ENCODE results near the gene MARK3. TPM values are rescaled to one million over a fixed set of nuclear protein-coding genes. Genes with fewer than 3 reads are reported as not detected.
A peak's percentile ranks its signal among the peaks of the same experiment; 100 is the strongest.

The MARK3 gene
- total RNA-seq, 2 donors from 2014 or later, result 121 to 136 TPM

DNA sequence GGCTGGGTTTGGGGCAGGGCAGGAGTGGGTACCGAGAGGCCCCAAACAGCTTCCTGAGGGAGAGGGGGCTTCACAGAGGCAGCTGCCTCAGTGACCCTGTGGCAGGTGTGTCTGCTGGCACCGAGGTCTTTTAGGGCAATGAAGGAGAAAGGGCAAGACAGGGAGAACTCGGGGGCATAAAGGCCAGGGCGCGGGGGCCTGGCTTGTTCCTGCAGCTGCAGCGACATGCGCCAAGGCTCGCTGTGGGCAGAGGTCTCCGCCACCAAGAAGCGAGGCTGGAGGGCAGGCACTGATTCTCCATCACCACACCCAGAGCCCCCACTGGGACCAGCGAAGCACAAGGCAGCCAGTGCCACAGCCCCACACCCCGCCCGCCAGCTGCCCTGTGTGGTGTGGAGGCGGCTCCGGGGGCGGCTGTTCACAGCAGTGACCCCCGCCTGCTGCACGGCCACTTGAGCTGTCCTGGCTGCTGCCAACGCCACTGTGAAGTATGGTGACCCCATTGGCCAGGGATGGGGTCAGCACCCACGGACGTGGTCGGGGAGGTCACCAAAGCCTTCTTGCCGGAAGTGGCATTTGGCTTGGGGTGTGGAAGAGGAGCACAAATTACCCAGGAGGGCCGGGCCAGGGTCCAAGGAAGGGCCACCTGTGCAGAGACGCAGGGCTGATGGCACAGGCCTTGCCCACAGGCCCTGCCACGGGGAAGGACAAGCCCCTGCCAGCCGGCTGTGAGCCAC is 160.9 kb downstream of the MARK3 start:
- no peaks in the 10 kb centered on the region for H3K9me3 ChIP-seq (ENCODE audit: control insufficient read depth, low read length, poor library complexity, severe bottlenecking)
- no peak for DNase-seq
- no peak for ATAC-seq
- no peak overlapping the region for H3K27ac Mint-ChIP-seq
- H3K36me3 Mint-ChIP-seq (ENCODE audit: low read depth), result no peaks in the 10 kb centered on the region
- H3K27me3 Mint-ChIP-seq, result no peaks in the 10 kb centered on the region
- H3K4me1 Mint-ChIP-seq, result peaks cover 2% of the 10 kb centered on the region
- no peak overlapping the region for H3K4me3 Mint-ChIP-seq

DNA sequence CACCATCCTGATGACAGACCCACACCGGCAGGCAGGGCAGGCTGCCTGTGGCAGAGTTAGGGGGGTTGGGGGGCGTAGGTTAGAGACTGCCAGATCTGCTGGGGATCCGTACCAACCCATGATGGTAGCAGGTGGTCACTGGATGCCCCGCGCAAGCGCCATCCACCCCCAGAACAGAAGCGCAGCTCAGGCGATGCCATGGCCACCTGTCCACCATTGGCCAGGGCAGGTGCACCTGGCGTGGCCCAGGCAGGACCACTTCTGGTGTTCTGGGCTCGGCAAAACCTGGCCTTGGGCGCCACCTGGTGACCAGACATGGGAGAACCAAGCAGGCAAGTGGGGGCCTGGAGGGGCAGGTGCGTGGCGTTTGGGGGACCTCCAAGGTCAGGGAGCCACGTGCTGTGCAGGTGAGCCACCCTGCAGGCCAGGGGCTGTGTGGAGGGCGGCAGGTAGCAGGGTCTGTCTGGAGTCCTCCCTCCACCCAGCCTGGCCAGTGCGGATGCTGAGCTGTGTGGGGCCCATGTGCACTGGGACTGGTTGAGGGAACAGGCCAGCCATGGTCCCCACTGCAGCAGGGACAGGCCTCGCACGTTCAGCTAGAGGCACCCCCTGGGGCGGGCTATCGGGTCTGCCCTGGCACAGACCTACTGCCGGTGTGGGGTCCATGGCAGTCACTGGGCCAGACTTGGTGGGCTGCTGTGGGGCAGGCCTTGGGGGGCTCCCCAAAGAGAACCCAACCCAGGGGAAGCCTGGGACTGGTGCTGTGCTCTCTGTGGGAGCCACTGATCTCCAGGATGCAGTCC is 161.6 kb downstream of the MARK3 start:
- DNase-seq, result peak; percentile 64 to 74 (median 71)
- H3K9me3 ChIP-seq (ENCODE audit: control insufficient read depth, low read length, poor library complexity, severe bottlenecking), result no peaks in the 10 kb centered on the region

DNA sequence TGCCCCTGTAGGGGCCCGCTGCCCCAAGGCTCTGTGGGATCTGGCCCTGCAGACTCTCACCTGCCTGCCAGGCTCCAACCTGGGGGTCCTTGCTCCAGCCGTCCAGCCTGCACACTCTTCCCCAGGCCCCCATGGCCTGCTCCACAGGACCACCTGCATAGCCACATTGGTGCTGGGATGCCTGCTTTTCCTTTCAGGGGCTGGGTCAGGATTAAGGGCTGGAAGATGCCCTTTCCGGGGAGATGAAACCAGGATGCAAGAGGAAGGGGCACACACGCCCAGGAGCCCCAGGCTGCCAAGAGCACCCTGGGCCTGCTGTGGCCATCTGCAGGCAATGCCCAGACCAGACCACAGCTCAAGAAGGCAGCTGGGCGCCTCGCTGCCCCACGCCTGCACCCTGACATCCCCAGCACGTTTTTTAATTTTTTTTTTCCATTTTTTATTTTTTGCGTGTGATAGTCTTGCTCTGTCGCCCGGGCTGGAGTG is 162.3 kb downstream of the MARK3 start:
- no peak overlapping the region for H3K4me3 Mint-ChIP-seq
- ATAC-seq, result no peak
- H3K27ac Mint-ChIP-seq, result no peak overlapping the region
- peaks cover 5% of the 10 kb centered on the region for H3K4me1 Mint-ChIP-seq
- DNase-seq, result no peak
- H3K27me3 Mint-ChIP-seq, result no peaks in the 10 kb centered on the region
- H3K36me3 Mint-ChIP-seq (ENCODE audit: low read depth), result no peaks in the 10 kb centered on the region
- no peaks in the 10 kb centered on the region for H3K9me3 ChIP-seq (ENCODE audit: control insufficient read depth, low read length, poor library complexity, severe bottlenecking)

More for the DNA sequence above, 161.6 kb downstream of the MARK3 start:
- H3K4me3 Mint-ChIP-seq, result no peak overlapping the region
- no peak overlapping the region for H3K27ac Mint-ChIP-seq
- ATAC-seq, result peak; percentile 78
- H3K36me3 Mint-ChIP-seq (ENCODE audit: low read depth), result no peaks in the 10 kb centered on the region
- no peaks in the 10 kb centered on the region for H3K27me3 Mint-ChIP-seq
- peaks cover 5% of the 10 kb centered on the region for H3K4me1 Mint-ChIP-seq

DNA sequence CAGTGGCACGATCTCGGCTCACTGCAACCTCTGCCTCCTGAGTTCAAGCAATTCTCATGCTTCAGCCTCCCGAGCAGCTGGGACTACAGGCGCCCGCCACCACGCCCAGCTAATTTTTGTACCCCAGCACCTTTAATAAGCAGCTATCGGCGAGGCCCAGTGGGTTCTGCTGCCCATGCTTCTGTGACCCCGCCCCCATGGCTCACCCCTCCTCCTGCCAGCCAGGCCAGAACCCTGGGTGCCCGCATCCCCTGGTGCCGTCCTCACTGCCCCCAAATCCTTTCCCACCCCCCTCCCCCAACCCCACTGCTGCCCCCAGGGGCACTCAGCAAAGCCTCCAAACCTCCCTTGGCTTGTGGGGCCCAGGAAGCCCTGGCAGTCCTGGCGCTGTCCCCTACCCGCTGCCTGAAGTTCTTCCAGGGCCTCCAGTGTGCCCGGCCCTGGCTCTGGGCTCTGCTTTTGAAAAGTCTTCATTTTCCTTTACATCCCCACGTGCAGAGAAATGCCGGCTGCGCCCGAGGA is 162.8 kb downstream of the MARK3 start:
- Mint-ChIP-seq H3K27ac (no peak overlapping the region), H3K4me3 (no peak overlapping the region), H3K27me3 (no peaks in the 10 kb centered on the region), H3K36me3 (ENCODE audit: low read depth) (no peaks in the 10 kb centered on the region), H3K4me1 (peaks cover 5% of the 10 kb centered on the region)
- DNase-seq (no peak), ATAC-seq (no peak)
- no peaks in the 10 kb centered on the region for H3K9me3 ChIP-seq (ENCODE audit: control insufficient read depth, low read length, poor library complexity, severe bottlenecking)

DNA sequence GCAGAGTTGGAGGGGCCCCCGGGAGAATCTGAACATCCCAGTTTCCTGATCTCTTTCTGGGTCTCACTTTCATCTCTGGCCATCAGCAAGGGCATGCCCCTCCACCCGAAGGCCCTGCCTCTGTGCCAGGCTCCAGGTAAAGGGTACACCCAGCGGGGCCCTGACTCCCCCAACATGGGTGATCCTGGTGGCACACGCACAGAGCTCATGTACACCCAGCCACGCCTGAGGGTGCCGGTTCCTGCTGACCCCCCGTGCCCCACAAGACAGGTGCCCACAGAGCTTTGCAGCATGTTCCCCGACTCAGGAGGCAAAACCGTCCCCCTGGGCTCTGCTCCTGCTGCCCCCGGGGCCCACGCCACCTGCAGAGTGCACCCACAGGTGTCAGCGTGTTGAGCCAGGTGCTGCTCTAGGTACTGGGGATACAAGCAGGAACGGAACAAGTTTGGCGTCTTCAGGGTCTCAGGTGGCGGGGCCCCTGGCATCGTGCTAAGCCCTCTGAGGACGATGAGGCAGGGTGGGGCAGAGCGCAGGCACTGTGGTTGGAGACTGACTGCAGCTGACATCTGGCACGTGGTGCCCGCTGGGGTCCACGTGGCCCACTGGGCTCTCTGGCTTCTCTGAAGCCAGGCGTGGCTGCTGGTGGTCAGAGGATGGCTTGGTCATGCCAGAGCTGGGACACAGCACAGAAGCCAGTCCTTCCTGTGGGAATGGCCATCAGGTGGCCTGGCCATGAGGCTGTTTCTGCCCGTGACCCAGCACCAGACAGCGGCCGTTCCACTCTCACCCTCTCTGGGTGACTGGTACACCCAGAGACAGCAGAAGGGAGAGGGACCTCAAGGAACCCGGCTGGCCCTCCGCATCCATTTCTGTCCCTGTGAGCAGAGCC is 163.5 kb downstream of the MARK3 start:
- H3K4me3 Mint-ChIP-seq, result no peak overlapping the region
- no peak for DNase-seq
- H3K27ac Mint-ChIP-seq, result no peak overlapping the region

GRCh38 chr14:103549361-103550311 is 164.4 kb downstream of the MARK3 start:
- Mint-ChIP-seq H3K4me1 (peaks cover 5% of the 10 kb centered on the region), H3K27ac (no peak overlapping the region), H3K27me3 (no peaks in the 10 kb centered on the region), H3K4me3 (no peak overlapping the region), H3K36me3 (ENCODE audit: low read depth) (no peaks in the 10 kb centered on the region)
- H3K9me3 ChIP-seq (ENCODE audit: control insufficient read depth, low read length, poor library complexity, severe bottlenecking), result no peaks in the 10 kb centered on the region
- ATAC-seq (no peak), DNase-seq (no peak)

More for the DNA sequence above, 163.5 kb downstream of the MARK3 start:
- no peak for ATAC-seq
- no peaks in the 10 kb centered on the region for H3K9me3 ChIP-seq (ENCODE audit: control insufficient read depth, low read length, poor library complexity, severe bottlenecking)
- Mint-ChIP-seq H3K4me1 (peaks cover 5% of the 10 kb centered on the region), H3K27me3 (no peaks in the 10 kb centered on the region), H3K36me3 (ENCODE audit: low read depth) (no peaks in the 10 kb centered on the region)

DNA sequence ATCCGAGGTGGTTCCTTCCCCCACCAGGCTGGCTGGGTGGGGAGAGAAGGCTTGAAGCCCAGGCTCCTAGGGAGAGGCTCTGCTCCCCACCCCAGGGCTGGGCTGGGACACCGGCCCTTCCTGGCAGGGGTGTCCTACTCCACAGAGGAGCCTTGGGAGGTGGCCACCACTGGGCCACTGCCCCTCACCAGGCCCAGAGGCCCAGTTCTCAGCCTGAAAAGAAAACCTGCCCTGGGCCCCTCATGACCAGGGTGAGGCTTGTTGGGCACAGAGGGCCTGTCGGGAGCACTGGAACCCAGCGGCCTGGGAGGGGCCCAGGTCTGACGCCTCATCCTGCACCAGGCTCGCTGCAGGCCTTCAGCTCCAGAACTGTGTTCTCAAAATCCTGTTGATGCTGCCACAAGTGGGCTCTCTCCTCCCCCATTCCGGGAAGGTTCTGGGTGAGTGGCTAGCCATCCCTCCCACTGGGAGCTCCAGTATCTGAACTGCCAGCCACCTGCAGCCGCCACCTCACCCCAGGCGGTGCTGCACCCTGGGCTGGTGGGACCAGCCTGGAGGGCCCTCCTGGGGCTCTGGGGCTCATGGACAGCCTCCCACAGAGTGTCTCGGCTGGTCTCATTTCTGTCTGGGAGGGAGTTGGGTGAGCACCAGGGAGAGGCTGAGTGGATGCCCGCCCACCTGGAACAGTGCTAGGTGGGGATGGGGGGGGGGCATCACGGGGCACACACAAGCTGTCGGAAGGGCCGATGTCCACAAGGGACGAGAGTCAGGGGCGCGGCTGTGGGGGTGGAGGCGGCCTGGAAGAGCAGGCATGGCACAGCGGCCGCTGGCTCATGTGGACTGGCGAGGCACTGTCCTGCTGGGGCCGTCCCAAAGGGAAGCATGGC is 165.5 kb downstream of the MARK3 start:
- ATAC-seq (no peak), DNase-seq (no peak)
- no peak overlapping the region for H3K4me3 Mint-ChIP-seq
- no peaks in the 10 kb centered on the region for H3K36me3 Mint-ChIP-seq (ENCODE audit: low read depth)
- H3K27me3 Mint-ChIP-seq, result no peaks in the 10 kb centered on the region
- H3K4me1 Mint-ChIP-seq, result peaks cover 13% of the 10 kb centered on the region
- H3K27ac Mint-ChIP-seq, result no peak overlapping the region
- H3K9me3 ChIP-seq (ENCODE audit: control insufficient read depth, low read length, poor library complexity, severe bottlenecking), result no peaks in the 10 kb centered on the region

DNA sequence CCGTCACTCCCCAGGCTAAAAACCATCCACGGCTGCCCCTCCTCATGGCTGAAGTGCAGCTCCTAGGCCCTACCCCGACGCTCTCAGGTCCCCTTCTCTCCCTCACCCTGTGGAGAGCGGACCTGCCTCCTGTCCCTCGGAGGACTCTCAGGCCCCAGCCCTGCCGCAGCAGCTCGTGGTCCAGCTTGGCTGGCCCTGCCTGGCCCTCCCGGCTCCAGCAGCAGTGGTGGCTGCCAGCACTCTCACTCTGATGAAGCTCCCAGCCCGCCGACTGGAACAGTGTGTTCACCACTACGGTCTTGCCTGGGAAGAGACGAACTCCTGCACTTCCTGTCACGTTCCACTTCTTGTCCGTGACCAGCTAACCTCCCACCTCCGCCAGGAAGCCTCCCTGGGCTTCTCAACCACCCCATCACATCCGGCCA is 166.1 kb downstream of the MARK3 start:
- DNase-seq (no peak), ATAC-seq (no peak)
- no peak overlapping the region for H3K4me3 Mint-ChIP-seq
- no peak overlapping the region for H3K27ac Mint-ChIP-seq
- H3K9me3 ChIP-seq (ENCODE audit: control insufficient read depth, low read length, poor library complexity, severe bottlenecking), result no peaks in the 10 kb centered on the region
- no peaks in the 10 kb centered on the region for H3K36me3 Mint-ChIP-seq (ENCODE audit: low read depth)
- peaks cover 11% of the 10 kb centered on the region for H3K4me1 Mint-ChIP-seq
- no peaks in the 10 kb centered on the region for H3K27me3 Mint-ChIP-seq

DNA sequence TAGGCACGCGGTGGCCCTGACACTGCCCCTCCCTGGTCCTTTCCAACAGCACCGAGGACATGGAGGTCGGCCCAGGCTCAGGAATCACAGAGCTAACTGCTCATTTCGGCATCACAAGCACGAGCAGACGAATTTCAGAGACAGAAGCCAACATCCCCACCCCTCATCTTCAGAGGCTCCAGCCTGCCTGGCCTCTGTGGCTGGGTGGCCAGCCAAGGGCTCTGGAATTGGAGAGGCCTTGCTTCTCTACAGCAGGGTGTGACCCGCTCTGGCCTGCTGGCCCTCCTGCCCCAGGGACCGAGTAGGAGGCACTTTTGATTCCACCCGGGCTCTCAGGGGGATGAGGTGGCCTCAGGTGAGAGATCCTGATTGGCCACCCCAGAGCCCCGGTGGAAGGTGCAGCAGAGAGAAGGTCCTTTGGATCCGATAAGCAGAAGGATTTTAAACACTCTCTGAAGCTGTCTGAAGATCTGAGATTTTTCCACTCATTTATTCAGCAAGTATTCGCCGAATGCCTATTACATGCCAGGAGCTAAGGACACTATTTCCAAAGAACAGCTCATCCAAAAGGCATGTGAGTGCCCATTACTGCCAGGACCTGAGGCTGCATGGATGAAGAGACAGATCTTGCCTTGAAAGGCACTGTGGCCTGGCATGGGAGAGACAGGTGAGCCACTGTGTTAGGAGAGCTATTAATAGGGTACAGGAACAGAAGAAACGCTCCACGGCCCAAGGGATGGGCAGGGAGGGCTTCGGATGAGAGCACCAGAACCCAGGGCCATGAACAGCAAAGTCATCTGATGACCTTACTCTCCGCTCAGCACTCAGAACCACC is 167.0 kb downstream of the MARK3 start:
- no peaks in the 10 kb centered on the region for H3K9me3 ChIP-seq (ENCODE audit: control insufficient read depth, low read length, poor library complexity, severe bottlenecking)
- Mint-ChIP-seq H3K27ac (no peak overlapping the region), H3K4me3 (no peak overlapping the region), H3K4me1 (peaks cover 13% of the 10 kb centered on the region), H3K36me3 (ENCODE audit: low read depth) (no peaks in the 10 kb centered on the region), H3K27me3 (no peaks in the 10 kb centered on the region)
- ATAC-seq (no peak), DNase-seq (no peak)

GRCh38 chr14:103552846-103553210 is 167.6 kb downstream of the MARK3 start:
- Mint-ChIP-seq H3K27ac (no peak overlapping the region), H3K27me3 (no peaks in the 10 kb centered on the region), H3K36me3 (ENCODE audit: low read depth) (no peaks in the 10 kb centered on the region), H3K4me1 (peaks cover 17% of the 10 kb centered on the region), H3K4me3 (no peak overlapping the region)
- DNase-seq, result no peak
- H3K9me3 ChIP-seq (ENCODE audit: control insufficient read depth, low read length, poor library complexity, severe bottlenecking), result no peaks in the 10 kb centered on the region
- ATAC-seq, result no peak

Measured in T-helper 17 cell (primary cell).